ENCODE results near the gene DSEL. TPM values are rescaled to one million over a fixed set of nuclear protein-coding genes. Genes with fewer than 3 reads are reported as not detected.

The DSEL gene
- total and polyA plus RNA-seq, 2 donors (not counting 1 experiment from before 2014, with no cell fraction given), result 0.10 to 0.37 TPM

DNA sequence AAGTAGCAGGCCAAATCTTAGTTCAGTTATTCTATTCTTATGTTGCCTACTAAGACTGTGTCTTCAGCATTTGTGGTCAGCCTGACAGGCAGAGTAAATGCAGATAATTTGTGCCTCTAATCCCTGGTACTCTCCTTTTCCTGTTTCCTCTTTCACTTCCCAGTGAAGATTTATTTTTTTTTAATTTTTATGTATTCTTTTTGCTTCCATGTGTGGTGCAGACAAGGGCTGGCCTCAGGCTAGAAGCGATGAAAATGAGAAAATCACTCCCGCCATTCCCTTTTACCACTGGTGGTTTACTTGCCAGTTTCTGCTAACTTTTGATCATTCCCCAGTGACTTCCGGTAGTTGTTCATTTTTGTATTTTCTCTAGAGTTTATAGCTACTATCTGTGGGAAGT, 30.9 kb downstream of the DSEL start:
- WGBS (ENCODE audit: insufficient coverage), result no CpG with 5 or more reads among the region's 3 CpGs
- H3K4me1 Mint-ChIP-seq, result no peaks in the 10 kb centered on the region
- intact Hi-C loops (cut with micrococcal nuclease), result no loop called here

DNA sequence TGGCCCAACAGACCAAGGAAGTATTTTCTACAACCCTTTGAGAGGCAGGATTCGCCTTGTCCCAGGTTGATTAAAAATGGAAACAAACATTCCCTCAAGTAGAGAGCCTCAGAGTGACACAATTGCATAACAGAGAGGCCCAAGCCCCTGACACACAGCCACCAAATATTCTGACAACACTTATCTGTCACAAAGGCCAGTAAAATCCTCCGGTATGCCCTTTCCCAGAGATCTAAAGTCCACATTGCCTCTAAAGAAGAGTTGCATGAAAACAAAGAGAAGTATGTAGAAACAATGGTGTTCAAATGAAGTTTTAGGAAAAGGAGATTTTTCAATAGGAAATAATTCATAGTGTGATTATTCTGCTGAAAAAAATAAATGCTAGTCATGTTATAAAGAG, 32.1 kb downstream of the DSEL start:
- ATAC-seq (ENCODE audit: low read depth) (no peak), DNase-seq (no peak)
- ChIA-PET POLR2A (no interaction called here), CTCF (no interaction called here)
- no peaks in the 10 kb centered on the region for H3K27me3 ChIP-seq (replicated peaks in 1 of 4; ENCODE audit: control extremely low read depth in 1 of 4, control insufficient read depth in 3 of 4, insufficient read depth in 4 of 4, low read length in 3 of 4)
- H3K79me2 ChIP-seq (ENCODE audit: control insufficient read depth, insufficient read depth, low read length), result no peaks in the 10 kb centered on the region
- no peak overlapping the region for H3K27ac Mint-ChIP-seq
- H3K27me3 Mint-ChIP-seq, result no peaks in the 10 kb centered on the region
- no peak overlapping the region for H3K27ac ChIP-seq (ENCODE audit: low read length in 2 of 2)
- H3K36me3 ChIP-seq (replicated peaks in 1 of 2; ENCODE audit: control extremely low read depth in 1 of 2, control insufficient read depth in 1 of 2, extremely low read depth in 1 of 2, insufficient read depth in 2 of 2, low read length in 1 of 2), result no peaks in the 10 kb centered on the region
- H3K4me1 Mint-ChIP-seq, result no peaks in the 10 kb centered on the region
- H3K4me1 ChIP-seq (ENCODE audit: control insufficient read depth in 2 of 2, insufficient read depth in 2 of 2, low read length in 2 of 2), result no peaks in the 10 kb centered on the region
- TF ChIP-seq, protein P1, sequence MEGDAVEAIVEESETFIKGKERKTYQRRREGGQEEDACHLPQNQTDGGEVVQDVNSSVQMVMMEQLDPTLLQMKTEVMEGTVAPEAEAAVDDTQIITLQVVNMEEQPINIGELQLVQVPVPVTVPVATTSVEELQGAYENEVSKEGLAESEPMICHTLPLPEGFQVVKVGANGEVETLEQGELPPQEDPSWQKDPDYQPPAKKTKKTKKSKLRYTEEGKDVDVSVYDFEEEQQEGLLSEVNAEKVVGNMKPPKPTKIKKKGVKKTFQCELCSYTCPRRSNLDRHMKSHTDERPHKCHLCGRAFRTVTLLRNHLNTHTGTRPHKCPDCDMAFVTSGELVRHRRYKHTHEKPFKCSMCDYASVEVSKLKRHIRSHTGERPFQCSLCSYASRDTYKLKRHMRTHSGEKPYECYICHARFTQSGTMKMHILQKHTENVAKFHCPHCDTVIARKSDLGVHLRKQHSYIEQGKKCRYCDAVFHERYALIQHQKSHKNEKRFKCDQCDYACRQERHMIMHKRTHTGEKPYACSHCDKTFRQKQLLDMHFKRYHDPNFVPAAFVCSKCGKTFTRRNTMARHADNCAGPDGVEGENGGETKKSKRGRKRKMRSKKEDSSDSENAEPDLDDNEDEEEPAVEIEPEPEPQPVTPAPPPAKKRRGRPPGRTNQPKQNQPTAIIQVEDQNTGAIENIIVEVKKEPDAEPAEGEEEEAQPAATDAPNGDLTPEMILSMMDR (IDR thresholded peaks at IDR 0.05), result no peak
- TF ChIP-seq EZH2 (IDR thresholded peaks at IDR 0.05; ENCODE audit: borderline replicate concordance, insufficient read depth, low read depth, low read length, poor library complexity, severe bottlenecking), result no peak
- no peak overlapping the region for H3K4me2 ChIP-seq (replicated peaks; ENCODE audit: low read depth, low read length, poor library complexity, severe bottlenecking)
- no peak overlapping the region for H3K4me3 Mint-ChIP-seq
- WGBS (ENCODE audit: insufficient coverage), result no CpG with 5 or more reads among the region's 2 CpGs
- H3K9ac ChIP-seq (ENCODE audit: low read length), result no peak overlapping the region
- intact Hi-C loops (cut with micrococcal nuclease), result no loop called here
- H2AFZ ChIP-seq (ENCODE audit: insufficient read depth, low read depth, low read length, poor library complexity, severe bottlenecking), result no peak overlapping the region
- H3K9me3 Mint-ChIP-seq (ENCODE audit: insufficient read depth), result no peaks in the 10 kb centered on the region
- no peak overlapping the region for H3K4me3 ChIP-seq (ENCODE audit: control extremely low read depth in 1 of 5, extremely low read depth in 1 of 5, insufficient read depth in 1 of 5, low read depth in 2 of 5, low read length in 4 of 5)
- H3K9me3 ChIP-seq (ENCODE audit: control extremely low read depth in 1 of 3, control insufficient read depth in 2 of 3, insufficient read depth in 1 of 3, low read length in 2 of 3), result no peaks in the 10 kb centered on the region
- no peaks in the 10 kb centered on the region for H4K20me1 ChIP-seq (ENCODE audit: control insufficient read depth, insufficient read depth, low read length, poor library complexity, severe bottlenecking)

More for the DNA sequence above, 30.9 kb downstream of the DSEL start:
- Mint-ChIP-seq H3K4me3 (no peak overlapping the region), H3K27me3 (no peaks in the 10 kb centered on the region), H3K9me3 (ENCODE audit: insufficient read depth) (no peaks in the 10 kb centered on the region), H3K27ac (no peak overlapping the region)
- no peaks in the 10 kb centered on the region for H3K4me1 ChIP-seq (ENCODE audit: control insufficient read depth in 2 of 2, insufficient read depth in 2 of 2, low read length in 2 of 2)
- H3K9ac ChIP-seq (ENCODE audit: low read length), result no peak overlapping the region
- DNase-seq (no peak), ATAC-seq (ENCODE audit: low read depth) (no peak)
- H3K4me3 ChIP-seq (ENCODE audit: control extremely low read depth in 1 of 5, extremely low read depth in 1 of 5, insufficient read depth in 1 of 5, low read depth in 2 of 5, low read length in 4 of 5), result no peak overlapping the region
- ChIA-PET POLR2A (no interaction called here), CTCF (no interaction called here)
- H3K36me3 ChIP-seq (replicated peaks in 1 of 2; ENCODE audit: control extremely low read depth in 1 of 2, control insufficient read depth in 1 of 2, extremely low read depth in 1 of 2, insufficient read depth in 2 of 2, low read length in 1 of 2), result no peaks in the 10 kb centered on the region
- no peak overlapping the region for H3K27ac ChIP-seq (ENCODE audit: low read length in 2 of 2)
- H3K9me3 ChIP-seq (ENCODE audit: control extremely low read depth in 1 of 3, control insufficient read depth in 2 of 3, insufficient read depth in 1 of 3, low read length in 2 of 3), result no peaks in the 10 kb centered on the region
- no peak overlapping the region for H2AFZ ChIP-seq (ENCODE audit: insufficient read depth, low read depth, low read length, poor library complexity, severe bottlenecking)
- TF ChIP-seq EZH2 (IDR thresholded peaks at IDR 0.05; ENCODE audit: borderline replicate concordance, insufficient read depth, low read depth, low read length, poor library complexity, severe bottlenecking), result no peak
- TF ChIP-seq, protein P1 (IDR thresholded peaks at IDR 0.05), result no peak
- H4K20me1 ChIP-seq (ENCODE audit: control insufficient read depth, insufficient read depth, low read length, poor library complexity, severe bottlenecking), result no peaks in the 10 kb centered on the region
- no peaks in the 10 kb centered on the region for H3K27me3 ChIP-seq (replicated peaks in 1 of 4; ENCODE audit: control extremely low read depth in 1 of 4, control insufficient read depth in 3 of 4, insufficient read depth in 4 of 4, low read length in 3 of 4)
- H3K4me2 ChIP-seq (replicated peaks; ENCODE audit: low read depth, low read length, poor library complexity, severe bottlenecking), result no peak overlapping the region
- no peaks in the 10 kb centered on the region for H3K79me2 ChIP-seq (ENCODE audit: control insufficient read depth, insufficient read depth, low read length)
